HG03064 (cell line): ENCODE measurements around the gene LTC4S.
A peak's percentile ranks its signal among the peaks of the same experiment; 100 is the strongest.
"Not testable (repeated sequence)": the region's sequence is repeated elsewhere in the genome, so short reads cannot be mapped to it uniquely, and the experiment has no call there.

Experiments used
- ATAC-seq: cut with Tn5 transposase; IDR thresholded peaks from one replicate; pipeline ENCODE4 v1.9.1; 2021; ENCODE audit warnings: low read depth; ENCODE audit not compliant: unreplicated experiment

LTC4S gene

DNA sequence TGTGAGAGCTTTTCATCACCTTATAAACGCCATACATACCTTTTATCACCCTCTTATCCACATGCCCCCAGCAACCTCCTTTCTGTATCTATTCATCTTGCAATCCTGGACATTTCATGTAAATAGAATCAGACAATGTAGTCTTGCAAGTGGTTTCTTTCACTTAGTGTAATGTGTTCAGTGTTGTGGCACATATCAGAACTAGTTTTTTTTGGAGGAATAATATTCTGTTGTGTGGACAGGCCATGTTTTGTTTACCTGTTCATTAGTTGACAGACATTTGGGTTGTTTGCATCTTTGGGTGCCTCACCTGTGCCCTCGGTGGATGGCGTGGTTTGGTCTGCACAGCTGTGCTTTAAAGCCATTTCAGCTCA, 28.3 kb downstream of the LTC4S start:
- ATAC-seq = no peak

DNA sequence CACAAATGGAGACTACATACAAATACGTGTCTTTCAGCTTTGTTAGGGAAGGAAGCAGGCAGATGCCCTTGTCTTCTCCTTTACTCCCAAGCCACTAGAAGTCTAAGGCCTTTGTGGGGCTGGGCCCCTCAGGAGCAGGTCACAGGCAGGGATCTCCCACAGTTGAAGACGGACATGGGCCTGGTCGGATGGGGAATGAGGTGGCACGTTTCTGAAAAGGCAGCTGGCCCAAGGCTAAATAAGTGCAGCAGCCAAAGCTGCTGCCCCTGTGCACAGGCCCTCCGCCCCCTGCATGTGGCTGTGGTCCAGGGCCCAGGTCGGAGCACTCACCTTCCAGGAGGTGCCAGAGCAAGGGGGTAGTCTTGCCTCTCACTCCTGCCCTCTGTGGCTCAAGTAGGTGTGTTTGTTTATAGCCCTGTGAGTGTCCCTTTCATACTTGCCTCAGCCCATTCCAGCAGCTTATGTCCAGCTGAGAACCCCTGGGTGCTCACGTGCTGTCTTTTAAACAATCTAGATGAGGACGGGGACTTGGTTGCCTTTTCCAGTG, 28.7 kb downstream of the LTC4S start:
- ATAC-seq = no peak

DNA sequence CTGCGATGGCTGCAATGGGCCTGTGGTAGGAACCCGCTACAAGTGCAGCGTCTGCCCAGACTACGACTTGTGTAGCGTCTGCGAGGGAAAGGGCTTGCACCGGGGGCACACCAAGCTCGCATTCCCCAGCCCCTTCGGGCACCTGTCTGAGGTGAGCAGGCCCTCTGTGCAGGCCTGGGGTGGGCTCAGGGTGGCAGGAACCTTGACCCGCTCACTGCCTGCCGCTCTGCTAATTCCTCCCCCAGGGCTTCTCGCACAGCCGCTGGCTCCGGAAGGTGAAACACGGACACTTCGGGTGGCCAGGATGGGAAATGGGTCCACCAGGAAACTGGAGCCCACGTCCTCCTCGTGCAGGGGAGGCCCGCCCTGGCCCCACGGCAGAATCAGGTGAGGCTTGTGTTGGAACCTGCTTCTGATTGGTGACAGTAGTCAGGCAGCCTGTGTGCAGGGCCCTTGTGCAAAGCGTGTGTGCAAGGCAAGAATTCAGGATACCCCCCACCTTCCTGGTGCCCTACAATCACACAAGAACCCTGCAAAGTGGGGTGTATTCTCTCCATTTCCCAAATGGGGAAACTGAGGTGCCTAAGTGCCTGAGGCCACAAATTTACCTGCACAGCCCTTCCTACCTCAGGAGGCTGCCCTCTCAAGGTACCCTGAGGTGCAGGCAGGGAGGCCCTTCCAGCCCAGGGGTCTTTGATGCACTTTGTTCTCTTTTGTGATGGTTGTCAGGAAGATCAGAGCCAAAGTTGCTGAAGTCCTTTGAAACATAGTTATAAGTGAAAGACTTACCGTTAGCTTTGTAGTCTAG, 30.4 kb downstream of the LTC4S start:
- ATAC-seq = no peak

DNA sequence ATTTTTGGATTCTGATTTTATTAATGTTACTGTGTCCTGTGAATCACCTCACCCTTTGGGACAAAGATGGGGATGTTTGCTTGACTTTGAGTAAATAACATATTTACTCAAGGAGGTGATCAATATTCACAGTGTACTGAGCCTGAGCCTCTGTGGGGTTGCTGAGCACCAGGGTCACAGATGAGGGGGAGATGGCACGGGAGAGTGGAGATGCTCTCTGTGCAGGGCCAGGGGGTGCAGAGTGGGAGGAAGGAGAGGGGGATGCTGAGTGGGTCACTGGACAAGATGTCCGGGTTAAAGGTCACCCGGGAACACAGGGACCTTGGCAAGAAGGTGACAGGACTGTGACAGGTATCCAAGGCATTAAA, 30.9 kb downstream of the LTC4S start:
- no peak for ATAC-seq

DNA sequence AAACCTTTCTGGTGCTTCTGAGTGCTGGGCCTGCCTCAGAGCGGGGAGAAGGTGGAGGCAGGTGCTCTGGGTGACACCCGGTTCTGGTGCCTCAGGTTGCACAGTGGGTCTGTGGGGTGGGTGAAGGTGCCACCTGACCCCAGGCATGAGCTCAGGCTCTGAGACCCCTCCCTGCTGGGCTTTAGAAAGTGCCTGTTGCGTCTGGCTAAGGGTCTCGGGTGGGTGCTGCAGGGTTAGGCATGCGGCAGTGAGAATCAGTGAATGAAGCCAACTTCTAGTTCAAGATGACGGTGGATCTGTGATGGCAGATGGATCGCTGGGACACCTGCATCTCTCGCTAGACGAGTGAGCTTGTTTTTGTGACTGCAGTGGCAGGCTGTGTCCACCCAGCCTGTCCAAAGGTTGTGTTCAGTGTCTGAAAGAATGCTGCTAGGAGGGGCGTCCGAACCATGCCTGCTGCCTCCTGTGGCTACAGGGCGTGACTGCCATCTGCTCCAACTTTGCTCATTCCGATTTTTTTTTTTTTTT, 31.9 kb downstream of the LTC4S start:
- ATAC-seq = no peak

DNA sequence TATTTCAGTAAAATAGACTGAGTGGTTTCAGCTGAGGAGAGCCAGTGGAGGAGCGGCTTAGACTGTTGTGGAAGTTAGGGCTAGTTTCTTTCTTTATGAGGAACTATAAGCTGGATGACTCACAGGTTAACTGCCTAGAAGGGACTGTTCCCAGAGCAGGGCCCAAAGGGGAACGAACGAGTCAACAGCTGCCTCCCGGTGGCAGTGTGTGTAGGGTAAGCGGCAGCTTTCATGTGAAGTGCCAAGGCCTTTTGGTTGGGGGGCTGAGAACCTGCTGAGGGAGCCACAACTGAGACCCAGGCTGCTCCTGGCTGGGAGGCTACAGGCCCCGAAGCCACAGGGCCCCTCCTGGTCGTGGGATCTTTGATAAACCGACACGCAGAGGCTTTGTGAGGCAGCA, 33.9 kb downstream of the LTC4S start:
- ATAC-seq = no peak

DNA sequence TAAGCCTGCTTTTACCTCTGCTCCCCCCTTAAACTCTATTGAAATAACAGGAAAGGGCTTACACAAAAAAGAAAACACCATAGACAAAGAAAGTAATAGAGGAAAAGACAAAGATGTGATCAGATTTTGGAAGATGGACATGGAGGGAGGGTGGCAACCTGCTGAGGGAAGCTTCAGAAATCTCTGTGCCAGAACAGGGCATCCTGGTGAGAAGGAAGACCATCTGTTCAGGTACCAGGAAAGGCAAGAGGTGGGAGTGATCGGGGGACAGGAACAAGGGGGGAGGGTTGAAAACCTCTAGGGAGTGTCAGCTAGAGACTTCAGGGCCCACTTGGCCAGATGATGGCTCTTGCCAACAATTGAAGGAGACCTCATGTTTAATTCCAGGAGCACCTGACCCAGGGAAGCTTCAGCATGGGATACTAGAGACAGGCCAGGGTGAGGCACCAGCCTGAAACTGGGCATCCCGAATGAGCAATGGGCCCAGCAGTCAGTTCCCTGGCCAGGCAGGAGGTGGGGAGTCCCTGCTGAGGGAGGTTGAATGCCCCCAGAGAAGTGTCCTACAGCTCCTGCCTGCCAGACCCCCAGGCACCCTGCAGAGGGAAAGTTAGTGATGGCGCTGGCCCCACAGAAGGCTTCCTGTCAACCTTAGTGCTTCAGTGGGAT, 35.1 kb downstream of the LTC4S start:
- no peak for ATAC-seq

DNA sequence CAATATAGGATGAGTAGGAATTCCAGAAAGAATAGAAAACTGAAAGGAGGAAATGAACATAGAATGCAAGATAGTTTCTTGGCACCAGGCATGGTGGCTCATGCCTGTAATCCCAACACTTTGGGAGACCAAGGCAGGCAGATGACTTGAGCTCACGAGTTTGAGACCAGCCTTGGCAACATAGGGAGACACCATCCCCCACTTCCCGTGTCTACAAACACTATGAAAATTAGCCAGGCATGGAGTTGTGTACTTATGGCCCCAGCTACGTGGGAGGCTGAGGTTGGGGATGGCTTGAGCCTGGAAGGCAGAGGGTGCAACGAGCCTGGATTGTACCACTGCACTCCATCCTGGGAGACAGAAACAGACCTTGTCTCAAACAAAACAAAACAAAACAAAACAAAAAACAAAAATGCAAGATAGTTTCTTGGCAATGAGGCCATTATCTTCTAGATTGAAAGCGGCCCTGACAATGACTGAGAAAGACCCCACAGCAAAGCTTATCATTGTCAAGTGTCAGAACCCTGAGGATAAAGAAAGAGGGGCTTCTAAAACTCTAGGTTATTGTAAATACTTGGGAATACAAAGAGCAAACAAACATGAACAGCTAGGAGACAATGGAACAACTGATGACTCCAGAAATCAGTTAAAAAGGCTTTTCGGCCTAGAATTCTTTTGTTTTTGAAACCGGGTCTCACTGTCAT, 36.1 kb downstream of the LTC4S start:
- no peak for ATAC-seq

DNA sequence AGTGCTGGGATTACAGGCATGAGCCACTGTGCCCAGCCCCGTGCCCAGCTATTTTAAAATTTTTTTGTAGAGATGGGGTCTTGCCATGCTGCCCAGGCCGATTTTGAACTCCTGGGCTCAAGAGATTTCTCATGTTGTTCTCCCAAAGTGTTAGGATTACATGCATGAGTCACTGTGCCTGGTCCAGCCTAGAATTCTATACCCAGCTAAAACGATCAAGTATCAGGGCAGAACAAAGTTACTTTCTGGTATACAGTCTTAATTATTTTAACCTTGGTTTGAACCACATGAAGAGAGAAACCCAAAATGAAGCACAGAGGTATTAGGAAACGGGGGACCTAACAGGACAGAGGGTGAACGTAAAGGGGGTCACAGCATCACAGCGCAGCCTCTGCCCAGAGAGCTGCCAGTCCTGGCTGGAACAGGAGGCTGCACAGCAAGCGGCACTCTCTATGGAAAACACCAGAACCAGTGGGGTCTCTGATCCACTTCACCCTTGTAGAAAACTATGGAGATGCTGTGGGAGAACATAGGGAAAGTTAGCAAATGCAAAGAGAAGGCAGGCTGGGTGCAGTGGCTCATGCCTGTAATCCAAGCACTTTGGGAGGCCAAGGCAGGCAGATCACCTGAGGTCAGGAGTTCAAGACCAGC, 37.2 kb downstream of the LTC4S start:
- no peak for ATAC-seq

DNA sequence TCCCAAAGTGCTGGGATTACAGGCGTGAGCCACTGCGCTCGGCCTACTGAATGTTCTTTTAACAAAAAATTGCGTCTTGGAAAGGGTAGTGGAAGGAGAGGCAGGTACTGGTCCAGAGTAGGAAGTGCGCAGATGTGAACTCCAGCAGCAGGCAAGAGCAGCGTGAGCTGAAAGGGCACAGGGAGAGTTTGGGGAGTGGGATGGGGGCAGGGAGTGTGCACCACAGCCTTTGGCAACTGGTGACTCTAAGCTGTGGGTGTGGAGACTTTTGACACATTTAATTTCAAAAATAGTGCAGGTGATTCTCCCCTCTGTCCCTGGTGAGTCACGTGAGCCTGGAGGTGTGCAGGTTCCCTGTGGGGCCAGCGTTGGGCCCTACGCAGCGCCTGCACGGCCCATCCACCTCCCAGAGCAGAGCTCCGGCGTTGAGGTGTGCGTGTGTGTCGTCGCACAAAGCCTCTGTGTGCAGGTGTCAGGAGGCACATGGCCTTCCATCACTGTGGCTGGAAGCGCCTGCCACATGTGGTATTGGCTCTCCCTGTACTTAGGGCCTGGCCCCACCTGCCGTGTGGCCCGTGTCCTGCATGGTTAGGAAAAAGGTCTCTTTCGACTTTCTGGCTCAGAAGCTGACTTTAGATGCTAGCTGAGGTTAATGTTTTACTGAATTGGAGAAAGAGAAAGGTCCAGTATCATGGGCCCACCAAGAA, 38.4 kb downstream of the LTC4S start:
- no peak for ATAC-seq

DNA sequence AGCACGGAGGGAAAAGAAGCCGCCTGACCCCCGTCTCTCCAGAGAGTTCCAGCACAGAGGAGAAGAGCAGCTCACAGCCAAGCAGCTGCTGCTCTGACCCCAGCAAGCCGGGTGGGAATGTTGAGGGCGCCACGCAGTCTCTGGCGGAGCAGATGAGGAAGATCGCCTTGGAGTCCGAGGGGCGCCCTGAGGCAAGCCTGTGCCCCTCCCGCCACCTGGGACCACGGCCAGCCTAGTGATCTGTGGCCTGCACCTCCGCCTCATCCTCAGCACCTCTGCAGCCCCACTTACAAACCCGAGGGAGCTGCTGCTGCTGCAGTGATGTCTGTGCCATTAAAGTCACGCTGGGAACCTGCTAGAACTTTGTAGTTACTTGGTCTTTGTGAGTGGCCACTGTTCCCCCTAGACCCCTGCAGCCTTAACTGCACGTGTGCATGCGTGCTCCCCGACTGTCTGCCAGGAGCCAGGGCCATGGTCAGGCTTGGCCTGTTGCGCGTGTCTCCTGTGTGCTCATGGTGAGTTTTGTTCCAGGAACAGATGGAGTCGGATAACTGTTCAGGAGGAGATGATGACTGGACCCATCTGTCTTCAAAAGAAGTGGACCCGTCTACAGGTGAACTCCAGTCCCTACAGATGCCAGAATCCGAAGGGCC, 39.4 kb downstream of the LTC4S start:
- no peak for ATAC-seq

DNA sequence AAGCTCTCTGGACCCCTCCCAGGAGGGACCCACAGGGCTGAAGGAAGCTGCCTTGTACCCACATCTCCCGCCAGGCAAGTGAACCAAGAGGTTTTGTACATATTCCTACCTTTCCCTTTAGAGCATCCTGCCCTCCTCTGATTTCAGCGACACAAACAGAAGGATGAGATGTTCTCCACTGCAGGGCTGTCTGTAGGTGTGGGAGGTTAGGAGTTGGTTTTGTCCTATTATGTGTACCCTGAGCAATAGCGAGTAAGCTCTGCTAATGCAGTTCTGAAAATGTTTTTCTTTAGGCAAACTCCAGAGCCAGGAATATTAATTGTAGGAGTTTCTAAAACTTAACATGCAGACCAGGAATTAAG, 39.9 kb downstream of the LTC4S start:
- no peak for ATAC-seq

DNA sequence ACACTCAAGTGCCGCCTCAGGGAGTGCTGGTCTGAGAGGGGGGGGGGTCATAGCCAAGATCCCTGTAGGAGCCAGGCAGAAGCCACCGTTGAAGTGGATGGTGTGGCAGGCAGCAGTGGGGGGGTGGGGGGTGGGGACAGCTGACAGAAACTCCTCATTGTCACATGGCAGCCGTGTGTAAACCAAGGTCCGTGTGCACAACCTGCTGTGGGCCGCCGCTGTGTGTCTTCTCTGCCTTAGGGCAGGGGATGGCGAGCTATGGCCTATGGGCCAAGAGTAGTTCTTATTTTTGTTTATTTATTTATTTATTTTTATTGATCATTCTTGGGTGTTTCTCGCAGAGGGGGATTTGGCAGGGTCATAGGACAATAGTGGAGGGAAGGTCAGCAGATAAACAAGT, 40.3 kb downstream of the LTC4S start:
- ATAC-seq = no peak

DNA sequence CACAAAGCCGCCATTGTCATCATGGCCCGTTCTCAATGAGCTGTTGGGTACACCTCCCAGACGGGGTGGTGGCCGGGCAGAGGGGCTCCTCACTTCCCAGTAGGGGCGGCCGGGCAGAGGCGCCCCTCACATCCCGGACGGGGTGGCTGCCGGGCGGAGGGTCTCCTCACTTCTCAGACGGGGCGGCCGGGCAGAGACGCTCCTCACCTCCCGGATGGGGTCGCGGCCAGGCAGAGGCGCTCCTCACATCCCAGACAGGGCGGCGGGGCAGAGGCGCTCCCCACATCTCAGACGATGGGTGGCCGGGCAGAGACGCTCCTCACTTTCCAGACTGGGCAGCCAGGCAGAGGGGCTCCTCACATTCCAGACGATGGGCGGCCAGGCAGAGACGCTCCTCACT, 41.1 kb downstream of the LTC4S start:
- not testable (repeated sequence) for ATAC-seq

DNA sequence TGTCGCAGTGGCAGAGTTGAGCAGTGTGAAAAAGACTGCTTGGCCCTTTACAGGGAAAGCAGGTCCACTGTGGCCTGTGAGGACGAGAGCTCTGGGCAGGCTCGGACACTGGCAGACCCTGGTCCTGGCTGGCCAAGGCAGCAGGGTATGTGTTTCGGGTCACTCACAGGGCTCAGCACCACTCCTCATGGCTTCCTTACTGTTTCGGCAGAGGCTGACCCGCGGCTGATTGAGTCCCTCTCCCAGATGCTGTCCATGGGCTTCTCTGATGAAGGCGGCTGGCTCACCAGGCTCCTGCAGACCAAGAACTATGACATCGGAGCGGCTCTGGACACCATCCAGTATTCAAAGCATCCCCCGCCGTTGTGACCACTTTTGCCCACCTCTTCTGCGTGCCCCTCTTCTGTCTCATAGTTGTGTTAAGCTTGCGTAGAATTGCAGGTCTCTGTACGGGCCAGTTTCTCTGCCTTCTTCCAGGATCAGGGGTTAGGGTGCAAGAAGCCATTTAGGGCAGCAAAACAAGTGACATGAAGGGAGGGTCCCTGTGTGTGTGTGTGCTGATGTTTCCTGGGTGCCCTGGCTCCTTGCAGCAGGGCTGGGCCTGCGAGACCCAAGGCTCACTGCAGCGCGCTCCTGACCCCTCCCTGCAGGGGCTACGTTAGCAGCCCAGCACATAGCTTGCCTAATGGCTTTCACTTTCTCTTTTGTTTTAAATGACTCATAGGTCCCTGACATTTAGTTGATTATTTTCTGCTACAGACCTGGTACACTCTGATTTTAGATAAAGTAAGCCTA, 42.6 kb downstream of the LTC4S start:
- ATAC-seq = peak; percentile 61

DNA sequence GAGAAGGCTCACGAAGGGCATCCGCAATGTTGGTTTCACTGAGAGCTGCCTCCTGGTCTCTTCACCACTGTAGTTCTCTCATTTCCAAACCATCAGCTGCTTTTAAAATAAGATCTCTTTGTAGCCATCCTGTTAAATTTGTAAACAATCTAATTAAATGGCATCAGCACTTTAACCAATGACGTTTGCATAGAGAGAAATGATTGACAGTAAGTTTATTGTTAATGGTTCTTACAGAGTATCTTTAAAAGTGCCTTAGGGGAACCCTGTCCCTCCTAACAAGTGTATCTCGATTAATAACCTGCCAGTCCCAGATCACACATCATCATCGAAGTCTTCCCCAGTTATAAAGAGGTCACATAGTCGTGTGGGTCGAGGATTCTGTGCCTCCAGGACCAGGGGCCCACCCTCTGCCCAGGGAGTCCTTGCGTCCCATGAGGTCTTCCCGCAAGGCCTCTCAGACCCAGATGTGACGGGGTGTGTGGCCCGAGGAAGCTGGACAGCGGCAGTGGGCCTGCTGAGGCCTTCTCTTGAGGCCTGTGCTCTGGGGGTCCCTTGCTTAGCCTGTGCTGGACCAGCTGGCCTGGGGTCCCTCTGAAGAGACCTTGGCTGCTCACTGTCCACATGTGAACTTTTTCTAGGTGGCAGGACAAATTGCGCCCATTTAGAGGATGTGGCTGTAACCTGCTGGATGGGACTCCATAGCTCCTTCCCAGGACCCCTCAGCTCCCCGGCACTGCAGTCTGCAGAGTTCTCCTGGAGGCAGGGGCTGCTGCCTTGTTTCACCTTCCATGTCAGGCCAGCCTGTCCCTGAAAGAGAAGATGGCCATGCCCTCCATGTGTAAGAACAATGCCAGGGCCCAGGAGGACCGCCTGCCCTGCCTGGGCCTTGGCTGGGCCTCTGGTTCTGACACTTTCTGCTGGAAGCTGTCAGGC, 43.6 kb downstream of the LTC4S start:
- no peak for ATAC-seq

DNA sequence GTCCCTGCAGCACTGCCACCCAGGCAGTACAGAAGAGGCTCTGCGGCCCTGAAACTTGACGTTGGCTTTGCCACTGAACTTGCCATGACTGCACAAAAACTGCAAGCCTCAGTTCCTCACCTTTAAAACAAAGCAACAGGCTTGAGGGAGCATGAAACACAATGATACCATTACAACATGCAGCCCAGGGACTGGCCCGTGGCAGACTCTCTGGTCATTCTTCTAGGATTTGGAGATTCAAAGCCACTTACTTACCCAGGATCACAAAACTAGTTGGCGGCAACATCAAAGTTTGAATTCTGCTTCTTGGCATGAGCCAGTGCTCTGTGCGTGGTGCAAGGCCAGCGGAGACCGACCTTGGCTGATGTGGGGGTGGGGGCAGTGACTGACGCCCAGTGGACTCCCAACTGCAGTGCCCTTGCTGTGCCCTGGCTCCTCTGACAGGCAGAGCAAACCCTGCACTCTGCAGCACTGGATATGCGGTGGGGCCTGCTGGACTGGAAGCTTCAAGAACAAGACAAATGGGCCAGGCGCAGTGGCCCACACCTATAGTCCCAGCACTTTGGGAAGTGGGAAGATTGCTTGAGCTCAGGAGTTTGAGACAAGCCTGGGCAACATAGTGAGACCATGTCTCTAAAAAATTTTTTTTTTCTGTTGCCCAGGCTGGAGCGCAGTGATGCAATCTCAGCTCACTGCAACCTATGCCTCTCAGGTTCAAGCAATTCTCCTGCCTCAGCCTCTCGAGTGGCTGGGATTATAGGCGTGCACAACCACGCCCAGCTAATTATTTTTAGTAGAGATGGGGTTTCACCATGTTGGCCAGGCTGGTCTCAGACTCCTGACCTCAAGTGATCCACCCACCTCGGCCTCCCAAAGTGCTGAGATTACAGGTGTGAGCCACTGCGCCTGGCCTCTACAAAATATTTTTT, 45.8 kb downstream of the LTC4S start:
- no peak for ATAC-seq
